Measurements from ENCODE around the gene BIK. TPM values are rescaled to one million over a fixed set of nuclear protein-coding genes. Genes with fewer than 3 reads are reported as not detected.

BIK gene
- polyA plus RNA-seq, 1 of the 3 experiments (the other 2 are of a cell fraction) = 0.66 TPM

- H4K20me1 ChIP-seq (ENCODE audit: insufficient read depth) = no peaks in the 10 kb centered on the region
- H3K79me2 ChIP-seq (ENCODE audit: insufficient read depth) = no peaks in the 10 kb centered on the region
- H2AFZ ChIP-seq (ENCODE audit: low read depth) = no peak overlapping the region
- no peaks in the 10 kb centered on the region for H3K27me3 ChIP-seq (ENCODE audit: insufficient read depth)
- no peak overlapping the region for H3K4me2 ChIP-seq
- no peak overlapping the region for H3K9ac ChIP-seq
- no peak overlapping the region for H3K4me3 ChIP-seq (ENCODE audit: low read depth in 2 of 2, low read length in 1 of 2)
- H3K9me2 ChIP-seq = no peaks in the 10 kb centered on the region
- 51% methylated on average over 3 of the region's 4 CpGs for WGBS (ENCODE audit: low lambda C conversion rate)
- no peaks in the 10 kb centered on the region for H3K9me3 ChIP-seq
- no peak for DNase-seq
- H3K27ac ChIP-seq (ENCODE audit: low read depth in 2 of 2, low read length in 1 of 2) = no peak overlapping the region
- ChIA-PET POLR2A (no interaction called here), CTCF (no interaction called here)
- peaks cover 0 to 12% of the 10 kb centered on the region in 2 experiments; a peak in 1 of 4 replicates for H3K4me1 ChIP-seq (ENCODE audit: control insufficient read depth in 1 of 2, insufficient read depth in 2 of 2, low read depth in 1 of 2, low read length in 1 of 2)
- no peaks in the 10 kb centered on the region for H3K36me3 ChIP-seq (replicated peaks in 1 of 2; ENCODE audit: control insufficient read depth in 1 of 2, insufficient read depth in 2 of 2, low read length in 1 of 2)
- H3F3A ChIP-seq (replicated peaks; ENCODE audit: insufficient read depth) = no peaks in the 10 kb centered on the region
- TF ChIP-seq FOXJ3 (CRISPR knock-in tag; IDR thresholded peaks at IDR 0.05) (no peak), REST (IDR thresholded peaks at IDR 0.05; ENCODE audit: low read depth, low read length) (no peak), GATA2 (CRISPR knock-in tag; IDR thresholded peaks at IDR 0.05) (no peak), SMC3 (IDR thresholded peaks at IDR 0.05; ENCODE audit: low read depth, low read length) (no peak), TAF1 (IDR thresholded peaks at IDR 0.05; ENCODE audit: borderline replicate concordance, low read depth, low read length) (no peak), YY1 (IDR thresholded peaks at IDR 0.05; ENCODE audit: low read depth) (no peak), CHD2 (IDR thresholded peaks at IDR 0.05; ENCODE audit: low read length, partially characterized antibody) (no peak), FOSL2 (IDR thresholded peaks at IDR 0.05; ENCODE audit: borderline replicate concordance, low read depth) (no peak), ELF1 (IDR thresholded peaks at IDR 0.05) (no peak), RFX5 (IDR thresholded peaks at IDR 0.05; ENCODE audit: low read length) (no peak), USF2 (IDR thresholded peaks at IDR 0.05; ENCODE audit: borderline replicate concordance, low read depth, low read length) (no peak), RAD21 (IDR thresholded peaks at IDR 0.05; ENCODE audit: low read length) (no peak), NFIC (IDR thresholded peaks at IDR 0.05; ENCODE audit: borderline replicate concordance) (no peak), TEAD4 (IDR thresholded peaks at IDR 0.05; ENCODE audit: borderline replicate concordance, insufficient read depth) (no peak), EP300 (IDR thresholded peaks at IDR 0.05; ENCODE audit: borderline replicate concordance in 1 of 2, low read depth in 1 of 2, low read length in 1 of 2) (no peak), SIN3A (IDR thresholded peaks at IDR 0.05; ENCODE audit: borderline replicate concordance, low read depth, low read length) (no peak), IRF3 (IDR thresholded peaks at IDR 0.05; ENCODE audit: low read depth, low read length) (no peak), MEF2A (IDR thresholded peaks at IDR 0.05; ENCODE audit: borderline replicate concordance, low read depth) (no peak)
Observed at GRCh38 chr22:43098356-43098755, 12.2 kb upstream of the BIK start.
